GM19193 (cell line): ENCODE measurements around the gene HOXD13.

ENCODE experiments used
- POLR2A ChIP-seq: IDR thresholded peaks from 4 replicates; pipeline ENCODE4 v1.6.1; 2011; ENCODE audit not compliant: insufficient read depth, insufficient read length; ENCODE audit errors: extremely low read depth

The HOXD13 gene

GRCh38 chr2:176124110-176124946 is 31.8 kb downstream of the HOXD13 start:
- no peak for TF ChIP-seq POLR2A

GRCh38 chr2:176124947-176125771 is 32.6 kb downstream of the HOXD13 start:
- TF ChIP-seq POLR2A = no peak

DNA sequence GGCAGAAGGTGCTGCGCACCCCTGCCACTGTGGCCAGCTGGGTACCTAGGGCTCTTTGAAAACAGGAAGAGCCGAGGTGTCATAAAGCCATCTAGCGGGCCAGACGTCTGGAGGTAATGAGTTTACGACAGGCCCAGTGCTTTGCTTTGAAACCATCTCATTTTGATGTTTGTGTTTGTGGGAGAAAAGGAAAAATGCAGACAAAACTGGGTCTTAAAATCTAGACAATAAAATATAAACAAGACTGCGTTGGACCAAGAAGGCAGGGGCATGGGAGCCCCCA is 33.2 kb downstream of the HOXD13 start:
- no peak for TF ChIP-seq POLR2A

- TF ChIP-seq POLR2A = no peak
These were observed 34.6 kb downstream of the HOXD13 start for GRCh38 chr2:176126929-176127773.

GRCh38 chr2:176127774-176128072 is 35.2 kb downstream of the HOXD13 start:
- no peak for TF ChIP-seq POLR2A

- no peak for TF ChIP-seq POLR2A
These were observed 35.9 kb downstream of the HOXD13 start for GRCh38 chr2:176128172-176128981.

DNA sequence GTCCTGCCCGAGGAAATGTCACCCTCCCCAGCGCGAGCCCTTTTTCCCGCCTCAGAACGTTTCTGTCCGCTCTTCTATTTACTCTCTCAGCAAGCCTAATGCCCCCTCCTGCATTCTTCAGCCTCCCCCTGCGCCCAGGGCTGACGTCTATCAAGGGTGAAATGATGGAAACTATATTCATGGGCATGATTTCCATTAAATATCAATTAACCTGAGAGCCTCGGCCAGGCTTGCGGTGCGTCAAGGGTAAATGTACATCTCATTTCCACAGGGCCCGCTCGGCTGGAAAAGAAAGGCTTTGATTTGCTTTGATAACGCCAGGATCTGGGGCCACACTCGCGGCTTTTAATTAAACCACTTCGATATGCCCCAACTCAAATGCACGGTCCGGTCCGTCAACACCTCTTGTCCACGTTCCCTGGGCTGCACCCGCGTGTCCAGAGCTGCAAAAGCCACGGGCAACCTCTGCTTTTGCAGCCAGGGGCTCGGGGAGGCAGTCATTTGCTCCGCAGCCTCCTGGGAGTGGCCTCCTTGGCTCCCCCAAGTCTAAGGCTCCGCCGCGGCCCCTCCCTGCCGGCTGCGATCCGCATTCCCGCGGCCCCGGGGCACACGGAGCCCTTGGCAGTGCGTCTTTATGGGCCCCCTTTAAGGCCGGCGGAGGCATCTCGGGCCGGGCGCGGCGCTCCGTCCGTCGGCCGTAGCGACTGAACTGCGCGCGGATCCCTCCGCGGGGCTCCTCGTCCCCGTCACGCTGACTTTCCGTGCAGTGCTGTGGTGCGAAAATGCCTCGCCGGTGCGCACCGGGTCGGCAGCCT is 36.7 kb downstream of the HOXD13 start, which contains the start of gene HOXD8:
Gene HOXD8 (plus strand): TSS at position 724 of the 815 bp plus-strand sequence. CDS start 662 bp downstream, outside the sequence.
- TF ChIP-seq POLR2A = no peak

DNA sequence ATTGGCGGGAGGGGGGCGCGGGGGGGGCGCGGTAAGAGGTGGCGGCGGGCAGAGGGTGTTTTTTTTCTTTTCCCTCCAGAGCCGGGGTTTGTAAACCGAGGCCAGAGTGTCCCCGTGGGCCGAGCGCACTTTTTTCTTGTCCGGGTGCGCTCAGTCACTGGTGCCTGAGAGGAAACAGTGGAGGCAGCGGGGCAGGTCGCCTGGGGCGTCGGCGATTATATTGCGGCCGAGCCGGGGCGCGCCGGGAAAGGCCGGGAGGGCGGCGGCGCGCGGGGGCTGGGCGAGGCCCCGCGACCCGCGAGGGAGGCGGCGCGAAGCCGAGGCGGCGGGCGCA is 37.3 kb downstream of the HOXD13 start:
- TF ChIP-seq POLR2A = no peak

- TF ChIP-seq POLR2A = no peak
These were observed 37.8 kb downstream of the HOXD13 start for GRCh38 chr2:176130147-176130956.

DNA sequence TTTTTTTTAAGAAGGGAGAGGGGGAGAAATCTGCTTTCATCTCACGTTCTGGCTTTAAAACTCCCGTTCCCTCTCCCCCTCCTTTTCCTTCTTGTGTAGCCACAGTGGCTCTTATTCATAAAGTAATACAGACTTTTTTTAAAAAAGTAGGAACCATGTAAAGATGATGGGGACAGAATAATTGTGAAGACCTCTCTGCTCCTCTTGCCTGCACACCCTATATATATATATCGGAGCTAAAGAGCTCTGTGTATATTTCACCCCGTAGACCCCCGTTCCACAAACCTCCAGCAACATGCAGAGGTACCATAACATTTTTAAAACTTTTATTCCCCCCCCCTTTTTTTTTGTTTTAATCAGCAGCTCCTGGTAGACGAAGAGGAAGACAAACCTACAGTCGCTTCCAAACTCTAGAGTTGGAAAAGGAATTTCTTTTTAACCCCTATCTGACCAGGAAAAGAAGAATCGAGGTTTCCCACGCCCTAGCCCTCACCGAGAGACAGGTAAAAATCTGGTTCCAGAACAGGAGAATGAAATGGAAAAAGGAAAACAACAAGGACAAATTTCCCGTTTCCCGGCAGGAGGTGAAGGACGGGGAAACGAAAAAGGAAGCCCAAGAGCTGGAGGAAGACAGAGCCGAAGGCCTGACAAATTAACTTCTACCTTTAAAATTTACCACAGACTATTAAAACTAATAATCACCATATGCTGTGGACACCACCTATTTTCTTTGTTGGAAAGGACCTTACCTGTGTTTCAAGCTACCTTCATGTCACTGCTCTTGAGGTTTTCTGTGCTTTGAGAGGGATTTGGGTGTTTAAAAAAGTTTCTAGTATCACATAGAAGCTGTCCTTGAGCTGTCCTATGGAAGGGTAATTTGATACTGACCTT is 38.7 kb downstream of the HOXD13 start:
- no peak for TF ChIP-seq POLR2A

DNA sequence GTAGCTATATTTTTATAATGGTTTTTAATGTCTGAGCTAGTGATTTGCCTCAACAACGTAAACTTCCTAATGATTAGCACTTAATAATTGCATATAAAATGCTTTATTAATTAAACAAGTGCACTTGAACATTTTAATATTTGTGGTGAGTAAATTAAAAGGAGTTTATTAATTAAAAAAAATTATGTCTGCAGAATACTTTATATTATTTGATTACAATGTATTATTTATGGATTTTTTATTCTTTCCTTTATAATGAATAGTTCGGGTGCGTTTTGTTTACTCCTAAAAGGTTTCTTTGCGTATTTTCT is 39.3 kb downstream of the HOXD13 start:
- no peak for TF ChIP-seq POLR2A

DNA sequence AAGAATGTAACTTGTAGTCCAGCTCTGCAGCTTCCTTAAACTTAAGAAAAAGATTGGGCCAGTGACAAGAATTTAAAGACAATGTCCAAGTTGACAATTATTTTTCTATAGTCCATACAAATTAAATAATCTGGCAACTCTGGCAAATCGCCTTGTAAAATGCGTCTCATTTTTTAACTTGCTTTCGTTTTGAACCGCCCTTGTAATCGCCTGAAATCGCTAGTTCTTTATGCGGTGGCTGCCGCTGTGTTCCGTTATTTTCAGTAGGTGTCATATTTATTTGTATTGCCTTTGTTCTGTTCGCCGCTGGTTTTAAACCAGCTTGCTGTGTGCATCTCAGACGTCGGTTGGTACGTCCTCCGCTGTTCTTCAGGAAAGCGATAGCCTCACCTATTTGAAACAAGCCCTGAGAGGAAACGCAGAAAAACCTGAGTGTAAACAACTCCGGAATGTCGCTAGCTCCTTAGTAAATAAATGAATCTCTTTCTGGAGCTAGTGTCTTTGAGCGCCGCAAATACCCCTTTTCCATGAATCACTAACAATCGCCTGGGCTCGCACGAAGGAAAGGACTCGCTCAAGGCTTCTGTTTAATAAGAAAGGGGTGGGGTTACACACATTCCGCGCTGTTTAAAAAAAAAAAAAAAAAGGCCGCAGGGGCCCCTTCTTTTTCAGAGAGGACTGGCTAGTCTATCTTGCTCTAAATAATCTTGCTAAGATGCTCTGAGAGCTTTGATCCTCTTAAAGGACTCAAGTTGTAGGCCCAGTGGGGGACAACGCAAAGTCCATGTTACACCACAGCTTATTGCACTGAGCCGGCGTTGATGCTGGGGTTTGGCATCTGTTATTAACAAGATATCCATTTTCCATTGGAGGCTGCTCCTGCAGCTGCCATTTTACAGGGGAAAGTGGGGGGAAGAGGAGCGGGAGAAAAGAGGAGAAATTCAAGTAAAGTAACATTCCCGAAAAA is 40.0 kb downstream of the HOXD13 start:
- TF ChIP-seq POLR2A = no peak

DNA sequence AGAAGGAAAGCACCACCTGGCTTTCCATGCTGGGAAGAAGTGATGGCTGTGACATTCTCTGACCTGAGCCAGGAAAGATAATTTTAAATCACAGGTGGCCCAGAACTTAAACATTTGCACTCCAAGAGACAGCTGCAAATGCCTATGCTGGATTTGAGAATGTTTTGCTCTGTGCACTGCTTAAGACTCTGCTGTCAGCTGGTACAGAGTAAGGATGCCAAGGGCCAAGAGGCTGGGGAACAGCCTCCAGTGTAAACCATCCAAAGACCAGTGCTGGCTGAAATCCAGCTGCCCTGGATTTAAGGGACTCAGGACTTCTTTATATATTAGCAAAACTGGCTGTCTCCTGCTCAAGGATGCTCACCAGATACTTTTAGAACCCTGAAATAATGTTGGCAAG is 40.9 kb downstream of the HOXD13 start:
- no peak for TF ChIP-seq POLR2A
